Measurements from ENCODE around the gene PNLIPRP2. TPM values are rescaled to one million over a fixed set of nuclear protein-coding genes. Genes with fewer than 3 reads are reported as not detected.

Gene PNLIPRP2
- total RNA-seq, 2 experiments from 2014 or later, result not detected

DNA sequence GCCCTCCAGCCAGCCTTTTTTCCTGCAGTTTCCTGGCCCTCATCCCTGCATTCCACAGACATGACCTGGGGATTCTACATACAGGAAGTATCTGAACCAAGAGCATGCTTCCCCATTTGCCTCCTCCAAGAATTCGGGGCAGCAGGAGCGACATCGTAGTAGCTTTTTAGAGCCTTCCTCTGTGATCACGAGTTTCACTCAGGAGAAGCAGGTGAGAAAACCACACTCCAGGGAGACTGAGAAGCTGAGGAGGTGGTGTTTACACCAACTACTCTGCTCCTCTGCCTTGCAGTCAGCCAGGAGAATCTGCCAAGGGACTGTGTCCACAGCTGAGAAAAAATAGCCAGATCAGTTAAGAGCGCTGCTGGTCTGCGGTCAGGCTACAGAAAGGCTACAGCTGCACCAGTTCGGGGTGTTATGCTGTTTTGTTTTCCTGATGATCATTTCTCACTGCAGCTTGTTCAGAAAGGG is 67.5 kb downstream of the PNLIPRP2 start:
- BruUV-seq (replicated peaks), result no TSS peak
- Histone ChIP-seq H3K27ac (ENCODE audit: low read depth, low read length, poor library complexity, severe bottlenecking) (no peak overlapping the region), H2AFZ (ENCODE audit: low read length) (no peak overlapping the region), H4K20me1 (ENCODE audit: insufficient read depth, low read length) (no peaks in the 10 kb centered on the region), H3K9me3 (ENCODE audit: low read length) (no peaks in the 10 kb centered on the region), H3K79me2 (ENCODE audit: insufficient read depth, low read depth, low read length) (no peaks in the 10 kb centered on the region), H3K4me3 (ENCODE audit: low read depth, low read length, poor library complexity, severe bottlenecking) (no peak overlapping the region), H3K4me2 (ENCODE audit: low read length) (no peak overlapping the region), H3K4me1 (ENCODE audit: insufficient read depth, low read length, poor library complexity, severe bottlenecking) (no peaks in the 10 kb centered on the region), H3K36me3 (ENCODE audit: insufficient read depth, low read length) (no peaks in the 10 kb centered on the region), H3K9me2 (ENCODE audit: insufficient read depth, low read length) (no peaks in the 10 kb centered on the region)
- no peak for DNase-seq (ENCODE audit: low spot score)
- POLR2A ChIA-PET, result no interaction called here
- TF ChIP-seq, protein P1, sequence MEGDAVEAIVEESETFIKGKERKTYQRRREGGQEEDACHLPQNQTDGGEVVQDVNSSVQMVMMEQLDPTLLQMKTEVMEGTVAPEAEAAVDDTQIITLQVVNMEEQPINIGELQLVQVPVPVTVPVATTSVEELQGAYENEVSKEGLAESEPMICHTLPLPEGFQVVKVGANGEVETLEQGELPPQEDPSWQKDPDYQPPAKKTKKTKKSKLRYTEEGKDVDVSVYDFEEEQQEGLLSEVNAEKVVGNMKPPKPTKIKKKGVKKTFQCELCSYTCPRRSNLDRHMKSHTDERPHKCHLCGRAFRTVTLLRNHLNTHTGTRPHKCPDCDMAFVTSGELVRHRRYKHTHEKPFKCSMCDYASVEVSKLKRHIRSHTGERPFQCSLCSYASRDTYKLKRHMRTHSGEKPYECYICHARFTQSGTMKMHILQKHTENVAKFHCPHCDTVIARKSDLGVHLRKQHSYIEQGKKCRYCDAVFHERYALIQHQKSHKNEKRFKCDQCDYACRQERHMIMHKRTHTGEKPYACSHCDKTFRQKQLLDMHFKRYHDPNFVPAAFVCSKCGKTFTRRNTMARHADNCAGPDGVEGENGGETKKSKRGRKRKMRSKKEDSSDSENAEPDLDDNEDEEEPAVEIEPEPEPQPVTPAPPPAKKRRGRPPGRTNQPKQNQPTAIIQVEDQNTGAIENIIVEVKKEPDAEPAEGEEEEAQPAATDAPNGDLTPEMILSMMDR (conservative IDR thresholded peaks at IDR 0.05; ENCODE audit: low read length), result no peak
- no peak for TF ChIP-seq EZH2phosphoT487 (IDR thresholded peaks at IDR 0.05; ENCODE audit: borderline replicate concordance, low read depth, low read length)
- intact Hi-C loops (cut with micrococcal nuclease; ENCODE audit: unreplicated experiment), result no loop called here
- CTCF ChIA-PET (ENCODE audit: unreplicated experiment), result no interaction called here

DNA sequence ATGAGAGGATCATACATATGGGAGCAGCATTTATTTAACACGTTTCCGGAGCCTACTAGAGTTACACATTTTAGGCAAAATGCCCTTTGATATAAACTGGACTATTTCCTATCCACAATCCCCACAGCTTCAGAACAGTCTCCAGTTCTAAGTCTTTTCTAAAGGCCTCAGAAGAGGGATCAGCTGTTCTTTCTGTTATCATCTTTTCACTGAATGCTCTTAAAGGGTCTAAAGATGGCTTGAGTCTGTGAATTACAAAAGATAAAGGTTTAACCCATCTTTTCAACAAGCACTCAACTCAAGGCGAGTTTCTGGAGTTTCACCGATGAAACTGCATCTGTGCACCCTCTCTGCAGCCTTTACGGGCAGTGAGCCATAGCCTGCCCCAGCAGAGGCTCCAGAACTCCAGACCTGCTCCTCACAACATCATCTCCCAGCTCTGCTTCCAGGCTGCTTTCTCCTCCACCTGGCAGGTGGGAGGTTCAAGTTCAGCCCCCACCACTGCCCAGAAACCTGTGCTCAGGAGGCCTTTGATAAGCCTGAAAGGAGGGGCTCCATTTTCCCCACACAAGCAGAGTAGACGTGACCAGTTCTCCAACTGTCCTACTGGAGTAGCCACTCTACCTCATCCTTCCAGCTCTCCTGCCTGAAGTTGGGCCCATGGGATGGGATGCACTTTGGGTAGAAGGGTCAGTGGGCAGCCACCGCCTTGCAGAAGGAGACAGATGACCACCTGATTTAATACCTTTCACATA is 68.2 kb downstream of the PNLIPRP2 start:
- no TSS peak for BruUV-seq (replicated peaks)
- H2AFZ ChIP-seq (ENCODE audit: low read length), result no peak overlapping the region
- H3K36me3 ChIP-seq (ENCODE audit: insufficient read depth, low read length), result no peaks in the 10 kb centered on the region
- CTCF ChIA-PET (ENCODE audit: unreplicated experiment), result interaction anchor here (0.6 kb wide), 1 partner anchor 14 kb away, joined by 3 read pairs; no protein-coding TSS in a partner anchor
- H3K9me2 ChIP-seq (ENCODE audit: insufficient read depth, low read length), result no peaks in the 10 kb centered on the region
- no peaks in the 10 kb centered on the region for H3K79me2 ChIP-seq (ENCODE audit: insufficient read depth, low read depth, low read length)
- no peak overlapping the region for H3K27ac ChIP-seq (ENCODE audit: low read depth, low read length, poor library complexity, severe bottlenecking)
- no peaks in the 10 kb centered on the region for H4K20me1 ChIP-seq (ENCODE audit: insufficient read depth, low read length)
- H3K4me3 ChIP-seq (ENCODE audit: low read depth, low read length, poor library complexity, severe bottlenecking), result no peak overlapping the region
- DNase-seq (ENCODE audit: low spot score), result no peak
- intact Hi-C loops (cut with micrococcal nuclease; ENCODE audit: unreplicated experiment), result no loop called here
- no peak overlapping the region for H3K4me2 ChIP-seq (ENCODE audit: low read length)
- no peaks in the 10 kb centered on the region for H3K9me3 ChIP-seq (ENCODE audit: low read length)
- TF ChIP-seq, protein P1 (conservative IDR thresholded peaks at IDR 0.05; ENCODE audit: low read length), result no peak
- TF ChIP-seq EZH2phosphoT487 (IDR thresholded peaks at IDR 0.05; ENCODE audit: borderline replicate concordance, low read depth, low read length), result no peak
- POLR2A ChIA-PET, result no interaction called here
- H3K4me1 ChIP-seq (ENCODE audit: insufficient read depth, low read length, poor library complexity, severe bottlenecking), result no peaks in the 10 kb centered on the region

GRCh38 chr10:116689744-116690143 is 69.0 kb downstream of the PNLIPRP2 start:
- Histone ChIP-seq H3K9me3 (ENCODE audit: low read length) (no peaks in the 10 kb centered on the region), H3K9me2 (ENCODE audit: insufficient read depth, low read length) (no peaks in the 10 kb centered on the region), H3K4me2 (ENCODE audit: low read length) (no peak overlapping the region), H4K20me1 (ENCODE audit: insufficient read depth, low read length) (no peaks in the 10 kb centered on the region), H3K27ac (ENCODE audit: low read depth, low read length, poor library complexity, severe bottlenecking) (no peak overlapping the region), H3K79me2 (ENCODE audit: insufficient read depth, low read depth, low read length) (no peaks in the 10 kb centered on the region), H3K4me1 (ENCODE audit: insufficient read depth, low read length, poor library complexity, severe bottlenecking) (no peaks in the 10 kb centered on the region), H2AFZ (ENCODE audit: low read length) (no peak overlapping the region), H3K36me3 (ENCODE audit: insufficient read depth, low read length) (no peaks in the 10 kb centered on the region), H3K4me3 (ENCODE audit: low read depth, low read length, poor library complexity, severe bottlenecking) (no peak overlapping the region)
- no TSS peak for BruUV-seq (replicated peaks)
- intact Hi-C loops (cut with micrococcal nuclease; ENCODE audit: unreplicated experiment), result no loop called here
- ChIA-PET POLR2A (no interaction called here), CTCF (ENCODE audit: unreplicated experiment) (interaction anchor here (0.6 kb wide), 1 partner anchor 13 kb away, joined by 3 read pairs; no protein-coding TSS in a partner anchor)
- no peak for DNase-seq (ENCODE audit: low spot score)
- TF ChIP-seq, protein P1 (conservative IDR thresholded peaks at IDR 0.05; ENCODE audit: low read length), result no peak
- no peak for TF ChIP-seq EZH2phosphoT487 (IDR thresholded peaks at IDR 0.05; ENCODE audit: borderline replicate concordance, low read depth, low read length)
